PC-9 (cell line): Measurements from ENCODE around the gene LPIN3.

Source experiments
- CTCF ChIP-seq: fragments of 200-600 bp; sonication (generic); conservative IDR thresholded peaks from 2 replicates; pipeline ENCODE4 v1.6.1; 2017; ENCODE audit warnings: mixed run types, antibody characterized with exemption, mild to moderate bottlenecking, moderate library complexity
- EZH2 ChIP-seq: fragments of 200-600 bp; sonication (generic); IDR thresholded peaks from 2 replicates; pipeline ENCODE4 v1.8.0; 2017; ENCODE audit warnings: antibody characterized with exemption, low read depth

GRCh38 chr20:41350408-41350962 lies 9.9 kb downstream of the LPIN3 start:
- TF ChIP-seq CTCF: no peak
- TF ChIP-seq EZH2: no peak
